ENCODE data around the gene KIF15.
"Not testable (repeated sequence)": the region's sequence is repeated elsewhere in the genome, so short reads cannot be mapped to it uniquely, and the experiment has no call there.

Gene KIF15

GRCh38 chr3:44816334-44816733 is 54.7 kb downstream of the KIF15 start:
- DNase-seq (ENCODE audit: low read depth in 2 of 2) = not testable (repeated sequence)

GRCh38 chr3:44821206-44821605 is 59.6 kb downstream of the KIF15 start:
- not testable (repeated sequence) for DNase-seq (ENCODE audit: low read depth in 2 of 2)

GRCh38 chr3:44825264-44825925 is 63.8 kb downstream of the KIF15 start:
- no peak for DNase-seq (ENCODE audit: low read depth in 2 of 2)

- DNase-seq (ENCODE audit: low read depth in 2 of 2) = no peak
Measured at GRCh38 chr3:44827196-44827595, 65.6 kb downstream of the KIF15 start.

GRCh38 chr3:44831232-44831631 is 69.6 kb downstream of the KIF15 start:
- no peak for DNase-seq (ENCODE audit: low read depth in 2 of 2)

GRCh38 chr3:44832032-44832431 is 70.4 kb downstream of the KIF15 start:
- DNase-seq (ENCODE audit: low read depth in 2 of 2) = no peak

- DNase-seq (ENCODE audit: low read depth in 2 of 2) = no peak
Measured at GRCh38 chr3:44832965-44833364, 71.4 kb downstream of the KIF15 start.

GRCh38 chr3:44833394-44833793 is 71.8 kb downstream of the KIF15 start:
- DNase-seq (ENCODE audit: low read depth in 2 of 2) = no peak

GRCh38 chr3:44835684-44836083 is 74.1 kb downstream of the KIF15 start:
- DNase-seq (ENCODE audit: low read depth in 2 of 2) = no peak

- no peak for DNase-seq (ENCODE audit: low read depth in 2 of 2)
Measured at GRCh38 chr3:44842376-44842775, 80.8 kb downstream of the KIF15 start.

- no peak for DNase-seq (ENCODE audit: low read depth in 2 of 2)
Measured at GRCh38 chr3:44845528-44846520, 84.2 kb downstream of the KIF15 start.

- DNase-seq (ENCODE audit: low read depth in 2 of 2) = no peak
Measured at GRCh38 chr3:44848634-44849033, 87.0 kb downstream of the KIF15 start.

- DNase-seq (ENCODE audit: low read depth in 2 of 2) = not testable (repeated sequence)
Measured at GRCh38 chr3:44856663-44857062, 95.1 kb downstream of the KIF15 start.

- no peak for DNase-seq (ENCODE audit: low read depth in 2 of 2)
Measured at GRCh38 chr3:44860117-44860516, 98.5 kb downstream of the KIF15 start.

GRCh38 chr3:44861412-44862225 is 100.0 kb downstream of the KIF15 start, which contains the start of gene TMEM42:
TSS of gene TMEM42 (plus strand) at chr3:44861912. CDS start at chr3:44861925, 13 bp downstream.
- peak; percentile 79 to 84 for DNase-seq (ENCODE audit: low read depth in 2 of 2)

- peak in 1 of 2 donors; percentile 16 for DNase-seq (ENCODE audit: low read depth in 2 of 2)
Measured at GRCh38 chr3:44862226-44862637, 100.6 kb downstream of the KIF15 start.

GRCh38 chr3:44865272-44866035 is 103.9 kb downstream of the KIF15 start:
- DNase-seq (ENCODE audit: low read depth in 2 of 2) = no peak

- DNase-seq (ENCODE audit: low read depth in 2 of 2) = no peak
Measured at GRCh38 chr3:44867421-44868111, 106.0 kb downstream of the KIF15 start.

- DNase-seq (ENCODE audit: low read depth in 2 of 2) = no peak
Measured at GRCh38 chr3:44870375-44871061, 108.9 kb downstream of the KIF15 start.

GRCh38 chr3:44874308-44874707 is 112.7 kb downstream of the KIF15 start, which contains the start of gene TGM4:
TSS of gene TGM4 (plus strand) at chr3:44874608. CDS start at chr3:44874679, 71 bp downstream.
- DNase-seq (ENCODE audit: low read depth in 2 of 2) = no peak

Measured in stimulated activated CD4-positive, alpha-beta T cell treated with anti-CD3 and anti-CD28 coated beads, Interleukin-4, amount 100 ng/mL, for 48 hours (primary cell).